H1 (cell line): ENCODE results near the gene HID1. TPM values are rescaled to one million over a fixed set of nuclear protein-coding genes. Genes with fewer than 3 reads are reported as not detected.

Experiments
- ASH2L ChIP-seq: fragments of 200-600, 300-600 bp; sonication (generic); IDR thresholded peaks from one replicate; pipeline ENCODE4 v1.7.1; 2017; ENCODE audit warnings: low read length
- NANOG ChIP-seq: IDR thresholded peaks from 2 replicates; pipeline ENCODE4 v1.6.1; 2011; ENCODE audit warnings: low read length, low read depth, mild to moderate bottlenecking, inconsistent platforms; ENCODE audit not compliant: insufficient read depth, poor library complexity, severe bottlenecking
- SUZ12 ChIP-seq: fragments of 200-600 bp; sonication (generic); IDR thresholded peaks from 2 replicates; pipeline ENCODE4 v1.6.1; 2012; ENCODE audit warnings: mild to moderate bottlenecking, inconsistent platforms, low read length, moderate library complexity, mixed read lengths
- polyA plus RNA-seq, 7 experiments: library from polyadenylated mRNA; depleted of rRNA in 3 of 7; stranded (reverse) in 5 of 7; unstranded in 2 of 7; fragments of >200 nt in 5 of 7; fragments of 200-250 nt in 2 of 7; gene quantifications; 1 replicate in 5 of 7; 2 replicates in 1 of 7; 4 replicates in 1 of 7; pipeline versions ENCODE4 v1.2.1 to v1.2.3, GENCODE V29; 2011 to 2013; ENCODE audit warnings: missing spikeins in 2 of 7, mixed read lengths in 2 of 7
- total RNA-seq: library from RNA; stranded (reverse); fragmentation: NEBNext Ultra II Directional; extraction: Animal tissue kit (Norgen Biotek cat#: 25700); gene quantifications from 2 replicates; pipeline ENCODE4 v1.2.1, GENCODE V29; 2021

HID1 gene
- total and polyA plus RNA-seq, 2 of the 8 experiments (the other 6 are each of a cell fraction or from before 2014, with no cell fraction given), result 15.1 to 25.9 TPM

DNA sequence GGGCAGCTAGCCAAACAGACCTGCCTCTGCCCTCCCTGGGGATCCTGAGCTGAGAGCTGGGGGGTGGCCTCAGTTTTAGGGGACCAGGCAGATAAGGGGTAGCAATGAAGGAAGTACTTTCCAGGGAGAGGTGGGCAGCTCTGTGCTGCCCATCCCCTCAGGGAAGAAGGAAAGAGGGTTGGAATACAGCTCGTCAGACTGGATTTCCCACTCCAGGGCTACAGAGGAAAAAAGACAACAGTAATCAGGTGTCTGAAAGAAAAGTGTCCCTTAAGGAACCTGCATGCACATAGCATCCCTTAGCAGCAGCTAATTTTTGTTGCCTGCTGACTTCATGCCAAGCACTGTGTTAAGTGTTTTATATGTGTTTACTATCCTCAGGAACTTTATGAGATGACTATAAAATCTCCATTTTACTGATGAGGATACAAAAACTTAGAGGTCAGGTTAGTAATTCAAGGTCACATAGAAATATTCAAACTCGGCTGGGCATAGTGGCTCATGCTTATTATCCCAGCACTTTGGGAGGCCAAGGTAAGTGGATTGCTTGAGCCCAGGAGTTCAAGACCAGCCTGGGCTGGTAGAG, 36.7 kb upstream of the HID1 start (continued):
- TF ChIP-seq SUZ12, result no peak
- no peak for TF ChIP-seq ASH2L
- TF ChIP-seq NANOG, result no peak
